BJ (cell line): ENCODE results near the gene DGKD. TPM values are rescaled to one million over a fixed set of nuclear protein-coding genes. Genes with fewer than 3 reads are reported as not detected.

ENCODE experiments used
- CTCF ChIA-PET: fragments of 350-600 bp; formaldehyde crosslinking; extraction: SDS; loops from one replicate; lab custom pipeline; 2021; ENCODE audit warnings: antibody characterized with exemption, inconsistent platforms; lab: Yijun Ruan, JAX
- POLR2A ChIA-PET: fragments of 300-600 bp; sonication (Branson Sonifier 250); formaldehyde crosslinking; extraction: SDS; loops from one replicate; lab custom pipeline; 2021; ENCODE audit warnings: antibody characterized with exemption; lab: Charles Lee
- DNase-seq: peaks from one replicate; pipeline ENCODE4 v3.0.0-alpha.2; 2011; ENCODE audit warnings: low read depth
- H3K27me3 ChIP-seq: 2 replicates; pipeline ENCODE4 v1.6.0; 2011; ENCODE audit warnings: low read length; ENCODE audit not compliant: control insufficient read depth, insufficient read depth
- H3K36me3 ChIP-seq: 2 replicates; pipeline ENCODE4 v1.5.1; 2011; ENCODE audit warnings: low read length; ENCODE audit not compliant: control insufficient read depth, insufficient read depth
- H3K4me3 ChIP-seq: 2 replicates; pipeline ENCODE4 v1.5.1; 2011; ENCODE audit warnings: low read depth, mild to moderate bottlenecking, control low read depth, low read length
- polyA plus RNA-seq: library from polyadenylated mRNA; depleted of rRNA; stranded (reverse); fragments of >200 nt; gene quantifications from 2 replicates; pipeline ENCODE4 v1.2.3, GENCODE V29; 2011
- TF ChIP-seq, protein P1 (sequence below): IDR thresholded peaks from 2 replicates; pipeline ENCODE4 v1.5.1; 2011; ENCODE audit warnings: low read depth, mild to moderate bottlenecking, control low read depth, inconsistent platforms, low read length, moderate library complexity; ENCODE audit not compliant: insufficient read depth

DGKD gene
- polyA plus RNA-seq, 1 experiment: 8.5 TPM

- TF ChIP-seq, protein P1, sequence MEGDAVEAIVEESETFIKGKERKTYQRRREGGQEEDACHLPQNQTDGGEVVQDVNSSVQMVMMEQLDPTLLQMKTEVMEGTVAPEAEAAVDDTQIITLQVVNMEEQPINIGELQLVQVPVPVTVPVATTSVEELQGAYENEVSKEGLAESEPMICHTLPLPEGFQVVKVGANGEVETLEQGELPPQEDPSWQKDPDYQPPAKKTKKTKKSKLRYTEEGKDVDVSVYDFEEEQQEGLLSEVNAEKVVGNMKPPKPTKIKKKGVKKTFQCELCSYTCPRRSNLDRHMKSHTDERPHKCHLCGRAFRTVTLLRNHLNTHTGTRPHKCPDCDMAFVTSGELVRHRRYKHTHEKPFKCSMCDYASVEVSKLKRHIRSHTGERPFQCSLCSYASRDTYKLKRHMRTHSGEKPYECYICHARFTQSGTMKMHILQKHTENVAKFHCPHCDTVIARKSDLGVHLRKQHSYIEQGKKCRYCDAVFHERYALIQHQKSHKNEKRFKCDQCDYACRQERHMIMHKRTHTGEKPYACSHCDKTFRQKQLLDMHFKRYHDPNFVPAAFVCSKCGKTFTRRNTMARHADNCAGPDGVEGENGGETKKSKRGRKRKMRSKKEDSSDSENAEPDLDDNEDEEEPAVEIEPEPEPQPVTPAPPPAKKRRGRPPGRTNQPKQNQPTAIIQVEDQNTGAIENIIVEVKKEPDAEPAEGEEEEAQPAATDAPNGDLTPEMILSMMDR: no peak
- POLR2A ChIA-PET: no interaction called here
- Histone ChIP-seq H3K36me3 (no peaks in the 10 kb centered on the region), H3K4me3 (no peak overlapping the region), H3K27me3 (peaks cover 5% of the 10 kb centered on the region; the same call in 1 of the 2 replicates)
- DNase-seq: no peak
- CTCF ChIA-PET: interaction anchor here (1.8 kb wide), 1 partner anchor 11 kb away, joined by 4 read pairs; no protein-coding TSS in a partner anchor
These were observed 2.9 kb upstream of the DGKD start for GRCh38 chr2:233351423-233351822.

DNA sequence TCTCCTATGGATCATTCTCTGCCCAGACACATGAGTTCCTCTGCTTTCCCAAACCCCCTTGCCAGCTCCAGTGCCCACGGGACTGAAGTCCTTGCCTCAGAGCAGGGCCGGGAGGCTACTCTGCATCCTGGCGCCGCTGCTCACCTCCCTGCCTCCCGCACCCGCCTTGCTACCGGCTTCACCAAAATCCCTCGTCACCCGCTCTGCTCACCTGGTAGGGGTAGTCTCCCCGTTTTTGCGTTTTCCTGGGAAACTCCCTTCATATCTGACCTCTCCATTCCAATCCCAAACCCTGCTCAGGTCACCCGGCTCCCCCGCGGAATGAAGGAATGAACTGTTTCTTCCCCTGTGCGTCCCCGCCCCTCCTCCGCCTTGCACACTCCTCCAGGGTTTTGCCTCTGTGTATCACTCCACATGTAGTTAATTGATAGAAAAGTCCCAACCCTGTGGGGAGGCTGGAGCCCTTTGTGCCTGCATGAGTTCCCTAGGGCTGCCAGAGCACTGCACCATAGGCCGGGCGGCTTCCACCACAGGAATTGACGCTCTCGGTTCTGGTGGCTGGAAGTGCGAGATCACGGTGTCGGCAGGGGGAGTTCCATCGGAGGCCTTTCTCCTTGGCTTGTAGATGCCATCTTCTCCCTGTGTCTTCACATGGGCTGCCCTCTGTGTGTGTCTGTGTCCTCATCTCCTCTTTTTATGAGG lies 2.0 kb upstream of the DGKD start:
- no peak for DNase-seq
- CTCF ChIA-PET: no interaction called here
- Histone ChIP-seq H3K36me3 (no peaks in the 10 kb centered on the region), H3K27me3 (peaks cover 5% of the 10 kb centered on the region; the same call in 1 of the 2 replicates), H3K4me3 (no peak overlapping the region)
- POLR2A ChIA-PET: no interaction called here
- TF ChIP-seq, protein P1: no peak

DNA sequence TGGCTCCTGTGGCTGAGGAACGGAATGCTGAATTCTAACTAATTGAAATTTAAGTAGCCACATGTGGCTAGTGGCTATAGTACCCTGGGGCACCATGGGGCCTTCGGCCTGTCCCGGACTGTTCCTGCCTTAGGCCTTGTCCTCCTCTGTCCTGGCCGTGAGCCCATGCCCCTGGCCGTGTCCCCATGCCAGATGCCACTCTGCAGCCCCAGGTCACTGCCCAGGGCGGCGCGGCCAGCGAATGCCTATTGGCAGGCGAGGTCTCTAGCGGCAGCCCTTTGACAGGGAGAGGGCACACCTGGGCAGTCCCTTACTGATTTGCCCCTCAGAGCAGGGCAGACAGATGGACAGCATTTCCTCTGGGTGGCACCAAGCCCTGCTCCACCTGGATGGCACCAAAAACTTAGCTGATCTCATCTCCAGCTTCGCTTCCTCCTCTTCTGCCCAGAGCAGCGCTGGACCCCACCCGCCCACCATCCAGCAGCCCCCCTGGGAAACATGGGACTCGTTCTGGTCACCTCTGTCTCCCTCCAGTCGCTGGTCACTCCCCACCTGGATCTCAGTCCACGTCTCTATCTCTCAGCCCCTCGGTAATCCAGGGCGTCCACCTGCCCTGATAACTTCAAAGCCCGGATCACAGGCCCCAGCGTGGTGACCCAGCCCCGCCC lies 1.1 kb upstream of the DGKD start:
- DNase-seq: no peak
- TF ChIP-seq, protein P1: no peak
- Histone ChIP-seq H3K27me3 (peaks cover 5% of the 10 kb centered on the region; the same call in 1 of the 2 replicates), H3K4me3 (no peak overlapping the region), H3K36me3 (no peaks in the 10 kb centered on the region)
- CTCF ChIA-PET: interaction anchor here (0.5 to 2.1 kb wide), 9 partner anchors 10 to 564 kb away, joined by 3 to 12 read pairs (median 3); partner anchors contain the start of gene TRPM8
- POLR2A ChIA-PET: no interaction called here

DNA sequence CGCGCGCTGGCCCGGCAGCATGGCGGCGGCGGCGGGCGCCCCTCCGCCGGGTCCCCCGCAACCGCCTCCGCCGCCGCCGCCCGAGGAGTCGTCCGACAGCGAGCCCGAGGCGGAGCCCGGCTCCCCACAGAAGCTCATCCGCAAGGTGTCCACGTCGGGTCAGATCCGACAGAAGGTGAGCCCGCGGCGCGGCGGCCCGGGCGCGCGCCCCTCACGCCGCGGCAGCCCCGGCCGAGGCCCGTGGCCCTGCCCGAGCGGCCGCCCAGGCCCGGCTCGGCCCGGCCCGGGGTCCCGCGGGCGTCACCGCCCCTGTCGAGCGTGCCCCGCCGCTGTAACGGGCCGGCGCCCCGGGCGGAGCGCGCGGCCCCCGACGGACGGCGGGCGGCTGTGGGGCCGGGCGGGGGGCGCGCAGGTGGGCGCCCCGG lies 218 bp downstream of the DGKD start:
- CTCF ChIA-PET: interaction anchor here (0.9 to 2.1 kb wide), 7 partner anchors 9 to 89 kb away, joined by 3 to 12 read pairs (median 3); no protein-coding TSS in a partner anchor
- no peaks in the 10 kb centered on the region for H3K36me3 ChIP-seq
- TF ChIP-seq, protein P1: no peak
- H3K4me3 ChIP-seq: peak overlapping the region; percentile 69
- no peak for DNase-seq
- no peaks in the 10 kb centered on the region for H3K27me3 ChIP-seq
- POLR2A ChIA-PET: no interaction called here

- Histone ChIP-seq H3K36me3 (no peaks in the 10 kb centered on the region), H3K4me3 (peak overlapping the region; percentile 69), H3K27me3 (no peaks in the 10 kb centered on the region)
- TF ChIP-seq, protein P1: no peak
- ChIA-PET POLR2A (no interaction called here), CTCF (interaction anchor here (0.6 to 2.1 kb wide), 5 partner anchors 8 to 722 kb away, joined by 3 to 12 read pairs (median 3); no protein-coding TSS in a partner anchor)
- DNase-seq: no peak
These were observed 779 bp downstream of the DGKD start for GRCh38 chr2:233354971-233355574.
